HG02938 (cell line): ENCODE measurements around the gene SBF2.
A peak's percentile ranks its signal among the peaks of the same experiment; 100 is the strongest.
"Not testable (repeated sequence)": the region's sequence is repeated elsewhere in the genome, so short reads cannot be mapped to it uniquely, and the experiment has no call there.

Experiments
- ATAC-seq: cut with Tn5 transposase; IDR thresholded peaks from one replicate; pipeline ENCODE4 v1.9.1; 2021; ENCODE audit warnings: mild to moderate bottlenecking, moderate library complexity; ENCODE audit not compliant: unreplicated experiment

The SBF2 gene

GRCh38 chr11:9973921-9974320 lies 320.1 kb downstream of the SBF2 start:
- no peak for ATAC-seq

- ATAC-seq = no peak
These were observed 321.0 kb downstream of the SBF2 start for GRCh38 chr11:9972989-9973388.

- ATAC-seq = no peak
These were observed 322.1 kb downstream of the SBF2 start for GRCh38 chr11:9971894-9972293.

GRCh38 chr11:9969068-9969467 lies 325.0 kb downstream of the SBF2 start:
- ATAC-seq = no peak

- ATAC-seq = peak; percentile 96
These were observed 331.3 kb downstream of the SBF2 start for GRCh38 chr11:9962722-9963121.

GRCh38 chr11:9957072-9957471 lies 336.9 kb downstream of the SBF2 start:
- ATAC-seq = no peak

GRCh38 chr11:9956483-9956882 lies 337.5 kb downstream of the SBF2 start:
- no peak for ATAC-seq

- ATAC-seq = no peak
These were observed 338.6 kb downstream of the SBF2 start for GRCh38 chr11:9955391-9955790.

GRCh38 chr11:9953994-9954626 lies 339.9 kb downstream of the SBF2 start:
- ATAC-seq = no peak

- ATAC-seq = no peak
These were observed 341.4 kb downstream of the SBF2 start for GRCh38 chr11:9952511-9953196.

GRCh38 chr11:9951807-9952206 lies 342.2 kb downstream of the SBF2 start:
- ATAC-seq = no peak

- ATAC-seq = no peak
These were observed 343.6 kb downstream of the SBF2 start for GRCh38 chr11:9950462-9950861.

- no peak for ATAC-seq
These were observed 346.7 kb downstream of the SBF2 start for GRCh38 chr11:9947231-9947864.

GRCh38 chr11:9945680-9946079 lies 348.3 kb downstream of the SBF2 start:
- not testable (repeated sequence) for ATAC-seq

- no peak for ATAC-seq
These were observed 350.5 kb downstream of the SBF2 start for GRCh38 chr11:9943386-9944110.

GRCh38 chr11:9941991-9942390 lies 352.0 kb downstream of the SBF2 start:
- ATAC-seq = no peak

GRCh38 chr11:9939150-9939549 lies 354.9 kb downstream of the SBF2 start:
- ATAC-seq = not testable (repeated sequence)

GRCh38 chr11:9936754-9937153 lies 357.3 kb downstream of the SBF2 start:
- no peak for ATAC-seq

- not testable (repeated sequence) for ATAC-seq
These were observed 361.2 kb downstream of the SBF2 start for GRCh38 chr11:9932843-9933242.

- ATAC-seq = not testable (repeated sequence)
These were observed 363.3 kb downstream of the SBF2 start for GRCh38 chr11:9930562-9931331.

GRCh38 chr11:9927670-9928069 lies 366.3 kb downstream of the SBF2 start:
- no peak for ATAC-seq
